Panc1 (cell line): Measurements from ENCODE around the gene STAT5A.

Source experiments
- POLR2AphosphoS5 ChIP-seq: IDR thresholded peaks from 2 replicates; pipeline ENCODE4 v1.6.1; 2012; ENCODE audit warnings: mild to moderate bottlenecking, low read depth, low read length, moderate library complexity
- SIN3A ChIP-seq: IDR thresholded peaks from 2 replicates; pipeline ENCODE4 v1.6.1; 2012; ENCODE audit warnings: low read depth, mild to moderate bottlenecking, low read length, moderate library complexity, borderline replicate concordance; ENCODE audit not compliant: insufficient read depth
- TF ChIP-seq, protein P1 (sequence below), 2 experiments: IDR thresholded peaks; 2 replicates each; pipeline ENCODE4 v1.6.1; 2011 to 2012; ENCODE audit warnings: low read depth in 2 of 2, control low read depth in 1 of 2, low read length in 1 of 2, mild to moderate bottlenecking in 1 of 2, moderate library complexity in 1 of 2; ENCODE audit not compliant: insufficient read depth in 1 of 2
- TF ChIP-seq, protein P2 (sequence below): fragments of 450-650 bp; IDR thresholded peaks from 2 replicates; pipeline ENCODE4 v1.5.1; 2017; ENCODE audit warnings: mild to moderate bottlenecking

DNA sequence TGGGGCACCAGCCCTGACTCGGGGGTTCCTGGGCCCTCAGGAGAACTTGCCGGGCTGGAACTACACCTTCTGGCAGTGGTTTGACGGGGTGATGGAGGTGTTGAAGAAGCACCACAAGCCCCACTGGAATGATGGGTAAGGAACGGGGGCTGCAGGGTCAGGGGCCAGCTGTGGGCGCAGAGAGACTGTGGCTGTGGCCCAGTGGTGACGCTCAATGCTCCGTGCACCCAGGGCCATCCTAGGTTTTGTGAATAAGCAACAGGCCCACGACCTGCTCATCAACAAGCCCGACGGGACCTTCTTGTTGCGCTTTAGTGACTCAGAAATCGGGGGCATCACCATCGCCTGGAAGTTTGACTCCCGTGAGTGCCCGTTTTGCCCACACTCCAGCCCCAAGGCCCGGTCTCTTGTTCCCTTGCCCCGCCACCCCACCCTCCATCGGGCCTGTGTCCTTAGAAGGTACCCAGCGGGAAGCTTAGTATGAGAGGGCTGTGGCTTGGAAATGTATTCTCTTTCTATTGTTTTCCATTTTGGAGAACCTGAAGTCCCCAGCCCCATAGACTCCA lies 19.1 kb downstream of the STAT5A start:
- no peak for TF ChIP-seq POLR2AphosphoS5
- TF ChIP-seq, protein P1, sequence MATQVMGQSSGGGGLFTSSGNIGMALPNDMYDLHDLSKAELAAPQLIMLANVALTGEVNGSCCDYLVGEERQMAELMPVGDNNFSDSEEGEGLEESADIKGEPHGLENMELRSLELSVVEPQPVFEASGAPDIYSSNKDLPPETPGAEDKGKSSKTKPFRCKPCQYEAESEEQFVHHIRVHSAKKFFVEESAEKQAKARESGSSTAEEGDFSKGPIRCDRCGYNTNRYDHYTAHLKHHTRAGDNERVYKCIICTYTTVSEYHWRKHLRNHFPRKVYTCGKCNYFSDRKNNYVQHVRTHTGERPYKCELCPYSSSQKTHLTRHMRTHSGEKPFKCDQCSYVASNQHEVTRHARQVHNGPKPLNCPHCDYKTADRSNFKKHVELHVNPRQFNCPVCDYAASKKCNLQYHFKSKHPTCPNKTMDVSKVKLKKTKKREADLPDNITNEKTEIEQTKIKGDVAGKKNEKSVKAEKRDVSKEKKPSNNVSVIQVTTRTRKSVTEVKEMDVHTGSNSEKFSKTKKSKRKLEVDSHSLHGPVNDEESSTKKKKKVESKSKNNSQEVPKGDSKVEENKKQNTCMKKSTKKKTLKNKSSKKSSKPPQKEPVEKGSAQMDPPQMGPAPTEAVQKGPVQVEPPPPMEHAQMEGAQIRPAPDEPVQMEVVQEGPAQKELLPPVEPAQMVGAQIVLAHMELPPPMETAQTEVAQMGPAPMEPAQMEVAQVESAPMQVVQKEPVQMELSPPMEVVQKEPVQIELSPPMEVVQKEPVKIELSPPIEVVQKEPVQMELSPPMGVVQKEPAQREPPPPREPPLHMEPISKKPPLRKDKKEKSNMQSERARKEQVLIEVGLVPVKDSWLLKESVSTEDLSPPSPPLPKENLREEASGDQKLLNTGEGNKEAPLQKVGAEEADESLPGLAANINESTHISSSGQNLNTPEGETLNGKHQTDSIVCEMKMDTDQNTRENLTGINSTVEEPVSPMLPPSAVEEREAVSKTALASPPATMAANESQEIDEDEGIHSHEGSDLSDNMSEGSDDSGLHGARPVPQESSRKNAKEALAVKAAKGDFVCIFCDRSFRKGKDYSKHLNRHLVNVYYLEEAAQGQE (IDR thresholded peaks at IDR 0.05; ENCODE audit: insufficient read depth in 1 of 2, low read depth in 2 of 2, low read length in 1 of 2), result no peak
- TF ChIP-seq, protein P2, sequence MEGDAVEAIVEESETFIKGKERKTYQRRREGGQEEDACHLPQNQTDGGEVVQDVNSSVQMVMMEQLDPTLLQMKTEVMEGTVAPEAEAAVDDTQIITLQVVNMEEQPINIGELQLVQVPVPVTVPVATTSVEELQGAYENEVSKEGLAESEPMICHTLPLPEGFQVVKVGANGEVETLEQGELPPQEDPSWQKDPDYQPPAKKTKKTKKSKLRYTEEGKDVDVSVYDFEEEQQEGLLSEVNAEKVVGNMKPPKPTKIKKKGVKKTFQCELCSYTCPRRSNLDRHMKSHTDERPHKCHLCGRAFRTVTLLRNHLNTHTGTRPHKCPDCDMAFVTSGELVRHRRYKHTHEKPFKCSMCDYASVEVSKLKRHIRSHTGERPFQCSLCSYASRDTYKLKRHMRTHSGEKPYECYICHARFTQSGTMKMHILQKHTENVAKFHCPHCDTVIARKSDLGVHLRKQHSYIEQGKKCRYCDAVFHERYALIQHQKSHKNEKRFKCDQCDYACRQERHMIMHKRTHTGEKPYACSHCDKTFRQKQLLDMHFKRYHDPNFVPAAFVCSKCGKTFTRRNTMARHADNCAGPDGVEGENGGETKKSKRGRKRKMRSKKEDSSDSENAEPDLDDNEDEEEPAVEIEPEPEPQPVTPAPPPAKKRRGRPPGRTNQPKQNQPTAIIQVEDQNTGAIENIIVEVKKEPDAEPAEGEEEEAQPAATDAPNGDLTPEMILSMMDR, result no peak
- TF ChIP-seq SIN3A, result no peak
